Esophagus squamous epithelium (tissue), 5 donors: ENCODE results near the gene PPM1M. TPM values are rescaled to one million over a fixed set of nuclear protein-coding genes. Genes with fewer than 3 reads are reported as not detected.
"Not testable (repeated sequence)": the region's sequence is repeated elsewhere in the genome, so short reads cannot be mapped to it uniquely, and the experiment has no call there.

Source experiments
- DNase-seq: peaks from one replicate; lab custom pipeline; 2025; lab: John Stamatoyannopoulos, UW
- H3K27ac ChIP-seq, 4 donors: fragments of 200-600 bp; sonication (generic); one replicate each; pipeline ENCODE4 v1.5.1; 2016 to 2019; ENCODE audit warnings: mild to moderate bottlenecking in 1 of 4
- H3K27me3 ChIP-seq, 4 donors: fragments of 200-600 bp; sonication (generic); 1 replicate in 3 of 4; 2 replicates in 1 of 4; pipeline versions ENCODE4 v1.5.1 to v1.6.0; 2017 to 2021; ENCODE audit warnings: antibody characterized with exemption in 1 of 4
- H3K36me3 ChIP-seq, 3 donors: fragments of 200-600 bp; sonication (generic); one replicate each; pipeline ENCODE4 v1.5.1; 2016 to 2019
- H3K4me1 ChIP-seq, 3 donors: fragments of 200-600 bp; sonication (generic); one replicate each; pipeline ENCODE4 v1.5.1; 2017 to 2019
- H3K4me3 ChIP-seq, 4 donors: fragments of 200-600 bp; sonication (generic); 1 replicate in 3 of 4; 2 replicates in 1 of 4; pipeline ENCODE4 v1.5.1; 2016 to 2019; ENCODE audit warnings: mild to moderate bottlenecking in 2 of 4, moderate library complexity in 1 of 4
- H3K9me3 ChIP-seq, 3 donors: fragments of 200-600 bp; sonication (generic); one replicate each; pipeline ENCODE4 v1.5.1; 2016 to 2019
- CTCF ChIP-seq, 6 experiments: fragments of 450-650 bp in 4 of 6; fragments of 200-600 bp in 2 of 6; sonication (generic) in 2 of 6; IDR thresholded peaks; one replicate each; pipeline ENCODE4 v1.5.1; 2016 to 2019; ENCODE audit warnings: antibody characterized with exemption in 6 of 6, mild to moderate bottlenecking in 4 of 6, moderate library complexity in 4 of 6
- POLR2A ChIP-seq, 4 donors: fragments of 450-650 bp; IDR thresholded peaks; one replicate each; pipeline ENCODE4 v1.6.1; 2017; ENCODE audit warnings: antibody characterized with exemption in 4 of 4, mild to moderate bottlenecking in 4 of 4, moderate library complexity in 3 of 4
- WGBS, 2 donors: methylation state at CpG; one replicate each; pipeline ENCODE4 v1.1.5; 2018; 5-methylcytosine and 5-hydroxymethylcytosine counted together
- intact Hi-C: fragments of 100-400 bp; cut with DNase I; formaldehyde crosslinking; loops from one replicate; pipeline ENCODE4 v1.15.0; 2022
- total RNA-seq, 4 donors: library from RNA; depleted of rRNA; stranded (reverse); fragments of >200 nt; gene quantifications; one replicate each; pipeline ENCODE4 v1.1.0, GENCODE V29; 2016
- donor health status: DM: yes; HTN: yes; CAD: no.

The PPM1M gene
- total RNA-seq, 4 donors from 2014 or later, result 3.2 to 25.6 (median 12.3) TPM

GRCh38 chr3:52270252-52270754 lies 24.7 kb downstream of the PPM1M start:
- intact Hi-C loops, result loop anchor here (5.0 kb wide), 1 partner anchor 33 kb away; the partner anchor contains the start of gene TWF2
- no peak for TF ChIP-seq CTCF (IDR thresholded peaks at IDR 0.05)
- TF ChIP-seq POLR2A (IDR thresholded peaks at IDR 0.05), result no peak
- Histone ChIP-seq H3K4me1 (peaks cover 9 to 90% (median 62%) of the 10 kb centered on the region in 3 donors), H3K27ac (peak overlapping the region; percentile 46 to 71 (median 64)), H3K36me3 (peaks cover 0 to 85% (median 29%) of the 10 kb centered on the region in 3 donors), H3K9me3 (no peaks in the 10 kb centered on the region), H3K4me3 (peak overlapping the region in 1 of 4 donors; percentile 18), H3K27me3 (no peaks in the 10 kb centered on the region)
- no peak for DNase-seq
- 42 to 66% methylated on average over 8 to 9 of the region's 9 CpGs for WGBS, 2 donors

- H3K9me3 ChIP-seq, H3K4me3 ChIP-seq, H3K27me3 ChIP-seq, DNase-seq: not testable (repeated sequence)
- WGBS, 2 donors, result 73 to 81% methylated on average over 7 to 9 of the region's 9 CpGs
- Histone ChIP-seq H3K27ac (peak overlapping the region; percentile 46 to 71 (median 64)), H3K4me1 (peaks cover 23 to 100% (median 80%) of the 10 kb centered on the region in 3 donors), H3K36me3 (peaks cover 0 to 66% (median 15%) of the 10 kb centered on the region in 3 donors)
- intact Hi-C loops, result loop anchor here (5.0 kb wide), 1 partner anchor 35 kb away; the partner anchor contains the start of gene TWF2
These were observed 26.6 kb downstream of the PPM1M start for GRCh38 chr3:52272172-52272571.

GRCh38 chr3:52272831-52273230 lies 27.3 kb downstream of the PPM1M start:
- Histone ChIP-seq H3K27ac (peak overlapping the region in 1 of 4 donors; percentile 71), H3K36me3 (peaks cover 0 to 60% (median 13%) of the 10 kb centered on the region in 3 donors), H3K4me1 (peaks cover 23 to 97% (median 77%) of the 10 kb centered on the region in 3 donors), H3K9me3 (no peaks in the 10 kb centered on the region), H3K4me3 (no peak overlapping the region), H3K27me3 (no peaks in the 10 kb centered on the region)
- 69 to 86% methylated on average over 2 to 3 of the region's 3 CpGs for WGBS, 2 donors
- intact Hi-C loops, result loop anchor here (5.0 kb wide), 1 partner anchor 36 kb away; the partner anchor contains the start of gene TWF2
- no peak for TF ChIP-seq POLR2A (IDR thresholded peaks at IDR 0.05)
- TF ChIP-seq CTCF (IDR thresholded peaks at IDR 0.05), result no peak
- DNase-seq, result no peak

- intact Hi-C loops, result loop anchor here (5.0 kb wide), 1 partner anchor 37 kb away; the partner anchor contains the start of gene TWF2
- Histone ChIP-seq H3K4me1 (peaks cover 29 to 87% (median 69%) of the 10 kb centered on the region in 3 donors), H3K27ac (peak overlapping the region in 2 of 4 donors; percentile 98 to 99), H3K4me3 (peak overlapping the region in 1 of 4 donors; percentile 94), H3K36me3 (peaks cover 0 to 40% (median 4%) of the 10 kb centered on the region in 3 donors)
- not testable (repeated sequence) for H3K27me3 ChIP-seq, H3K9me3 ChIP-seq, DNase-seq
- 88 to 90% methylated on average over 18 of the region's 18 CpGs for WGBS, 2 donors
These were observed 29.2 kb downstream of the PPM1M start for GRCh38 chr3:52274781-52275180.

- Histone ChIP-seq H3K36me3 (peaks cover 0 to 33% (median 8%) of the 10 kb centered on the region in 3 donors), H3K4me3 (peak overlapping the region; percentile 76 to 94 (median 84)), H3K9me3 (no peaks in the 10 kb centered on the region), H3K27ac (peak overlapping the region; percentile 98 to 100 (median 98)), H3K4me1 (peaks cover 26 to 68% (median 51%) of the 10 kb centered on the region in 3 donors), H3K27me3 (no peaks in the 10 kb centered on the region)
- intact Hi-C loops, result no loop called here
- 1% methylated on average over 28 of the region's 28 CpGs for WGBS, 2 donors
- peak in 2 of 4 donors; percentile 39 to 70 for TF ChIP-seq POLR2A (IDR thresholded peaks at IDR 0.05)
- no peak for TF ChIP-seq CTCF (IDR thresholded peaks at IDR 0.05)
- no peak for DNase-seq
These were observed 31.8 kb downstream of the PPM1M start for GRCh38 chr3:52277071-52277964.
